Fibroblast of skin of left biceps (primary cell): ENCODE results near the gene VEGFA.

Experiments used
- DNase-seq, 2 experiments: peaks; one replicate each; pipeline ENCODE4 v3.0.0-alpha.2; 2013; ENCODE audit warnings: low read depth in 2 of 2

Gene VEGFA

DNA sequence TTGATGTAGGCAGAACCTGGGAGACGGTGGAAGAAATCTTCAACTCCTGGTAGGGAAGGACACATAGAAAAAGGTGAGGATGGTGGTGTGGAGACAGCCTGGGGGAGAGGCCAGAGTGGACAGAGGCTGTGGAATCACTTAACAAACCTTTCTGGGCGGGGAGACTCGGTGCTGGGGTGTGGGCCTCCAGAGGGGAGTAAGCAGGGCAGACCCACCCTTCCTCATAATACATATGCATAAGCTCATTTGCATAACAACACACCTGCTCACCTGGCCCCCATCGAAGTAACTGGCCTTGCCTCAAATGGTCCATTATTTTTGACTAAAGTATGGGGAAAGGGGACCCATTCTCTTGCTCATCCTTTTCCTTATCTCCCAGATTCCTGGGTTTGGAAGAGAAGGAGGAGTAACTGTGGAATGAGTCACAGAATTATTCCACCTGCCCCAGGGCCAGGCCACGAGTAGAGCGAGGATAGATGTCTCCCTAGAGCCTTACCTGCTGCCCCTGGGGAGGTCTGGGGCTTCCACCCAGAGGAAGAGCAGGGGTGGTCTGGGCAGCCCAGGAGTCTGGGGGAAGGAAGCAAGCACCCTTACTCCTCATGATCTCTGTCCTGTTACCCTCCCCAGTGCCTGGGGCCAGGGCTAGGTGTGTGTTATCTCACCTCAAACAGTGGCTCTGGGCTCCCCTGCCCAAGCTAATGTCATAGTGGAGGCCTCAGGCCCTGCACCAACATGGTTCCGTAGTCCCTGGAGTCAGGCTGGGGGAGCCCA is 10.7 kb upstream of the VEGFA start:
- DNase-seq = no peak

DNA sequence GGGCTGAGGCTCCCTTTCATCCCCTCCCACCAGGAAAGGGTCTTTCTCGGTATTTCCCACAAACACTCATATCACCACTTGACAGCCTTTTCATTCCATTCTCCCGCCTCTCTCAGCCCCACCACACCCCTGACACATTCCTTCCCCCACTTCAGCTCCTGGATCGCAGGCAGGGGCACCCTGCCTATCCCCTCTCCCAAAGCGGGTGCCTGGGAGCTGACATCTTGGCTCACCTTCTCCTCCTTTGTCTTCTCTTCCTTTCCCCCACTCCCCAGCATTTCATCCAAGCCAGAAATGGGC is 10.2 kb upstream of the VEGFA start:
- no peak for DNase-seq

DNA sequence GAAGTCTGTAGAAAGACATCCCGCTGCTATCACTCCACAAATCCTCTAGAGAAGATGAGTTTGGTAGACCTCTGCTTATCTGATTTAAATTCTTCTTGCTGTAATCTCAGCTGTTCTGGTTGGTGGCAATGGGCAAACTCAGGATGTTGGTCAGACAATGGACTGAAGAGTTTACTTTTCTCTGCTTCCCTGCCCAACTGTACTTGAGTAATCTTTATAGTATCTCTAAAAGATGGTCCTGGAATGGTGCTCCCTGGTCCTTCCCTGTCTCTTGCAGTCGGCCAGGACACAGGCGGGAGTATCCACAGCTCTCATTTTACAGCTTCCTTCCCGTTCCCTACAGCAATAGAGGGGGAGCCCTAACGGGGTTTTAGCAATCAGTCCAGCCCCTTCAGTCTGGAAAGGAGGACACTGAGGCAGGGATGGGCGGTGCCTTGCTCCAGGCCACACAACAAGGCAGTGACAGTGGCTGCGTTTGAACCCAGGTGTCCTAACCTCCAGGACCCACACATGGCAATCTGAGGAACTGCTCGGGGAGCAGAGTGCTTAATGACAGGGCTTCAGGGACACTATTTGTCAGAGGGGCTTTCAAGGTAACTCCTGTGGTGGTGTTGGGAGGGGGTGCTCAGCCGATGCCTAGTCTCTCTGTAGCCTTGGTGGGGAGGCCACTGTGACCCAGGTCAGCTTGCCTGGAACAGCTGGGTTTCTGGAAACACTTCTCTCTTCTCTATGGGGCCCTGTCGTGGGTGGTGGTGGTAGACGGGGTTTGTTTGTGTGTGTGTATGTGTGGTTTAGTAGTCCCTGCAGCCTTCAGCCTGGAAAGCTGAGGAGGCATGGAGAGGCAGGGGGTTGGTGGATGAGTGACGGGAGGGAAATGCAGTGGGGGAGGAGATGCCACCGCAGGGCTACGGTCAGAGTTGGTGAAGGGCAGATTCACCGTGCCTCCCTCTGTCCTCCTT is 9.5 kb upstream of the VEGFA start:
- no peak for DNase-seq

DNA sequence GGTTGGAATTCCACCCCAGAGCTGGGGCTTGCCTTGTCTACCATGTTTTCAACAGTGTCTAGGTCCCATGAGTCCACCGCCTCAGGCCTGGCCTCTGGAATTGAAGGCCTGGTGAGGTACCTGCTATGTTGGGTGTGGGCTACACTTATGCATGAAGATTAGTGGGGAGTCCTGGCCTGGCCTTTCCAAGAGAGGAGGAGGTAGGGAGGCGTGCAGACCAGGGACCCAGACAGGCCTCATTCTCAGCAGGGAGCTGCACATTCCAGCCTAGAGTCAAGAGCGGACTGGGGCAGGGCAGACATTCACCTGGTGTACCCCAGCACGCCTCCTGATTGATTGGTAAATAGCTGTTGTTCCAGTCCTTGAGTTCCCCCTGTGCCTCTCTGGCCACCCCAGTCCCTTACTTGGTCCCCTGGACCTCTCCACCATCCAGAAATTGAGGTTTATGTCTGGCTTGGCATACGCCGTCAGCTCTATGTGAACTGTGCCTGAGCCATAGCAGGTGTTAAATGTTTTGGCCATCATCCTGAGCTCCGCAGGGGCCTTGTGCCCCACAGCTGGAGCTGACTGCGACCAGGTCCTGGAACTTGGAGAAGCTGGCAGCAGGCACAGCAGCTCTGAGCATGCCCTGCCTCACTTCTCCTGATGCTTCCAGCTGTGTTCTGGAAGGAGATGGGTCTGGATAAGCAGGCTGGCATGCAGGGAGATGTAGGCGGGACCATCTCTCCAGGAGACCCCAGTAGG is 8.2 kb upstream of the VEGFA start:
- no peak for DNase-seq

DNA sequence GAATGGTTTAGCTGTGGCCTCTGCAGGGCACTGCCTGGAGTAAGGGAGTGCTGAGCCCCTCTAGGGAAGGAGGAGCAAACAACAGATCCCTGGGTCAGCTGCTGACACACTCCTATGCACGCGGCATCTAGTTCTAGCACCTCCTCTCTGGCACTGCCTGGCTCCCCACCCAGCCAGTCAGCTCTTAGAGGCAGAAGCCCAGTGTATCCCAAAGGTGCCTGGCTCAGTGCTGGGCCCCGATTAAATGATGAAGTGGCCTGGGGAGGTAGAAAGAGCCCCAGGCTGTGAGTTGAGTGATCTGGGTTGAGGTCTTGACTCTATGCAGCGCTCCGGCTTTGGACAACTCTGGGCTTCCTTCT is 7.6 kb upstream of the VEGFA start:
- no peak for DNase-seq

DNA sequence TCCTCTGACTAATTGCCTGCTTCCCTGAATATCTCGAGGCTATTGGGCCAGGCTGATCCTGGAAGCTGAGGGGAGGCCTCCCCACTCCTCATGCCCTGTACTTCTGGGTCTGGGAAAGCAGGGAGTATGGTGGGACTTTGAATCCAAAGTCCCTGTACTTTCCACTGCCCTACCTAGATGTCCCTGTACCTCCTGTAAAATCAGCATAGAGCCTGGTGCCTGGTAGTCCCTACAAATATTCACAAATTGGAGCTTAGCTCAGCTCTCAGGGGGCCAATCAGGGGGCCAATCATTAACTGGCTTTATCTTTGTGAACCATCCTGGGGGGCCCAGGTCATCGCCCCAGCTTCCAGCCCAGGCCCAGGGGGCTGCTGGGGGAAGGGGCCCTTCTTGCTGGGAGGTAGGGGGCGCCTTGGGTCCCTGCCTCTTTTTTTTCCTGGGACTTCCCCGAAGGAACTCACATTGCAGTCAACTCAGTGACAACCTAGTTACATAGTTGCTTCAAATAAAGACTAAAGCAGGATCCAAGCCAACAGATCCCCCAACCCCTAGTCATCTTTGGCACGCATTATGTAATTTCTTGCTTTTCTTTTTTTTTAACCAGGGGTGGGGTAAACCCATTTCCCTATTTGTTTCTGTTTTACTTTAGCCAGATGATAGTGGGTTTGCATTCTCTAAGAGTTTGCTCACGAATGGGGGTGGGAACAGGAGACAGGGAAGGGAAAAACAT is 6.9 kb upstream of the VEGFA start:
- DNase-seq = peak; percentile 56 to 62

DNA sequence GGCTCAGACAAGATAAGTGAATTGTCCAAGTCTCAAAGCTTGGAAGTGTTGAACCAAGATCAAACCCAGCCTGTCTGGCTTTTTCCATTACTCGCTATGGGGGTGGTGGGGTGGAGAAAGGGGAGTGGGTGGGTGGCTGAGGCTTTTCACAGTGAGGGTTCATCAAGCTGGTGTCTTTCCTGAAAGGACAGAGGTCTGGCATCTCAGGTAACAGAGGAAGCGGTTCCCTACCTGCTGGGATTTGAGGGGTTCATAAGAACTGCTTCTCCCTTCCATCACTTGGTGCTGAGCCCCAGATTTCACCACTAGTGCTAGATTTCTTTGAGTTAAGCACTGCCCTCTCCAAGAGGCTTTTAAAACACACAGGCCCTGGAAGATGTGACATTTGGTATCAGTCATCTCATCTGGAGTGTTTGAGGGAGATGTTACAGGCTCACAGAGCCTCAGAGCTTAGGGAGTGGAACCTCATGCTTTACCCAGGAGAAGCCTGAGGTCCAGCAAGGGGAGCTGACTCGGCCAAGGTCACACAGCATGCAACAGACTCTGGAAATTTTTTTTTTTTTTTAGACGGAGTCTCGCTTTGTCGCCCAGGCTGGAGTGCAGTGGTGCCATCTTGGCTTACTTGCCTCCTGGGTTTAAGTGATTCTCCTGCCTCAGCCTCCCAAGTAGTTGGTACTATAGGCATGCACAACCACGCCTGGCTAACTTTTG is 6.0 kb upstream of the VEGFA start:
- DNase-seq = no peak

DNA sequence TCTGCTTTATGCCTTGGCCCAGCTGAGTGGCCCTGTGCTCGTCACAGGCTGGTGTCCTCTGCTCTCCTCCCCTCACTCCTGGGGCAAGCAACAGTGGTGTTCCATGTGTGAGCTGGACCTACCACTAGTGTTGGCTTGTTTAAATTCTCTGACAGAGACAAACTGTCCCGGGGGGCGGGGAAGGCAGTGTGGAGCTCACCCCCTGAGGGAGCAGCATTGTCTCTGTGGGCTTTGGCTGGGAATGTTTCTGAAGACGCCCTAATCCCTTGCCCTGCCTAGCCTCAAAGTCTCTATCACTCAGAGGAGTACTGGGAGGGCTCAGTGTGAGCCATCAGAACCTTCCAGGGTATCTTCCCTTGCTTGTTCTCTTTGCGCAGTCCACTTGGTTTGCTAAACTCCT is 5.2 kb upstream of the VEGFA start:
- no peak for DNase-seq

DNA sequence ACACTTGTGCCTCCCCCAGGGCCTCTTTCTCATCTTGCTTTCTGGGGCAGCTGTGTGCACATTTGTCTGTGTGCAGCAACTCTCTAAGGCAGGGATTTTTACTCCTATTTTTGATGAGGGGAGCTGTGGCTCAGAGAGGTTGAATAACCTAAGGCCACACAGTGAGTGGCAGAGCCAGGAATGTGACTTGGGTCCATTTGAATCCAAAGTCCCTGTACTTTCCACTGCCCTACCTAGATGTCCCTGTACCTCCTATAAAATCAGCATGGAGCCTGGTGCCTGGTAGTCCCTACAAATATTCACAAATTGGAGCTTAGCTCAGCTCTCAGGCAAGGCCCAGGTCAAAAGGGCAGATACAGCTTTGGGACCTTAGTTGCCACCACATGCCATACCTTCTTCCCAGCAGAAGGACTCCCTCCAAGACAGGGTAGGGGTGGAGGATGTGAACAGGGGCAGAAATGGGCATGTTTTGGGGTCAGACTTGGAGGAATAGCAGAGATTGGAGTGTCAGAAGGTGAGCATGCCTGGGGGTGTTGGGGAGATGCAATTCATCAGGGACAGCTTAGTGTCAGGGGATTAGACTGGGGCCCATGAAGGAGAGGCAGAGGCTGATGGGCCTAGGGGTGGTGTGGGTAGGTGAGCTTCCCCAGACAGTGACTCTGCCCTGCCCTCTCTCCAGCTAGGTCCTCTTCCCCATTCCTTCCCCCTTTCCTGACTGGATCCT is 4.1 kb upstream of the VEGFA start:
- no peak for DNase-seq

DNA sequence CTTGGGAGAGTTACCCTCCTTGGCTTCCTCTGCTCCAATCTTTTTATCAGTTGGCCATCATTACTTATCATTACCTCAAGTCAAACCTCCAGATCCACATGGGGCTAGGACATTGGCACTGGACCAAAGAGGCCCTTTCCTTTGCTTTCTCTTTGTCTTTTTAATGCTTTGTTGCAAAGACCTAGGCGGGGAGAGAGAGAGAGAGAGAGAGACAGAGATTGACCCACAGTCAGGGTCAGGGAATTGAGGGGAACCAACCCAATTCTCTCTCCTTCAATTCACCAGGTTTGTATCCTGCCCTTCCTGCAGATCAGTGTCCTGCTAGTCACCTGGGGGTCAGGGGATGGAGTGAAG is 3.5 kb upstream of the VEGFA start:
- no peak for DNase-seq

DNA sequence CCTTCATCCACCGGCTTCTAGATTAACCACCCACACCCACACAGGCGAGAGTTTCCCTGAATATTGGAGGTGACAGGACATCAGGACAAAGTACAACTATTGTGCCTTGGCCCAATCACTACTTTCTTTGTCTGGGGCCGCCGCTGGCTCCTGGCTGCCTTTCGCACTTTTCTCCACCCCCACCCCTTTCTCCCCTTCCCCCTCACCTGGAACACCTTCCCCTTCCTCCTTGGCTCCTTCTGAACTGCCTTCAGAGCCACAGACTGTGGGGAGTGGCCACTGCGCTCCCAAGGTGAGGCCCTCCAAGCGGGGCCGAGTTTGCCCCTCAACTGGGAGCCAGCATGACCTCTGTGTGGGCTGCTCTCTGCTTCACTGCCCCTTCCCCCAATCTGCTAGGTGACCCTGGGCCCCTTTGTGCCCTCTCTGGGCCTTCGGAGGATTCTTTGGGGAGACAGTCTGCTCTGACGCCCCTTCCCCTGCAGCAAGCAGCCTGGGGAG is 3.0 kb upstream of the VEGFA start:
- no peak for DNase-seq

DNA sequence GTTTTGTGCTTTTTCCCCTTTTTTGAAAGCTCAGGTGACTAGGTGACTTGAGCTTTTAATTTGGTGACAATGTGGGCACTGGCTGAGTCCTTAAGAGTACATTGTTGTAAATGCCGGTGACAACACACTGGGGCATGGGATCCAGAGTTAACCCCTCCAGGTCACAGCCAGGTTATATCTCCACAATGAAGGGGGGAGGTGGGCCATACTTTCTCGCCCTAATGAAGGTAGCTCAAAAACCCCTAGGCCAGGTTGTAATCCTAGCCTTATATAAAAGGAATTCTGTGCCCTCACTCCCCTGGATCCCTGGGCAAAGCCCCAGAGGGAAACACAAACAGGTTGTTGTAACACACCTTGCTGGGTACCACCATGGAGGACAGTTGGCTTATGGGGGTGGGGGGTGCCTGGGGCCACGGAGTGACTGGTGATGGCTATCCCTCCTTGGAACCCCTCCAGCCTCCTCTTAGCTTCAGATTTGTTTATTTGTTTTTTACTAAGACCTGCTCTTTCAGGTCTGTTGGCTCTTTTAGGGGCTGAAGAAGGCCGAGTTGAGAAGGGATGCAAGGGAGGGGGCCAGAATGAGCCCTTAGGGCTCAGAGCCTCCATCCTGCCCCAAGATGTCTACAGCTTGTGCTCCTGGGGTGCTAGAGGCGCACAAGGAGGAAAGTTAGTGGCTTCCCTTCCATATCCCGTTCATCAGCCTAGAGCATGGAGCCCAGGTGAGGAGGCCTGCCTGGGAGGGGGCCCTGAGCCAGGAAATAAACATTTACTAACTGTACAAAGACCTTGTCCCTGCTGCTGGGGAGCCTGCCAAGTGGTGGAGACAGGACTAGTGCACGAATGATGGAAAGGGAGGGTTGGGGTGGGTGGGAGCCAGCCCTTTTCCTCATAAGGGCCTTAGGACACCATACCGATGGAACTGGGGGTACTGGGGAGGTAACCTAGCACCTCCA is 2.2 kb upstream of the VEGFA start:
- no peak for DNase-seq

DNA sequence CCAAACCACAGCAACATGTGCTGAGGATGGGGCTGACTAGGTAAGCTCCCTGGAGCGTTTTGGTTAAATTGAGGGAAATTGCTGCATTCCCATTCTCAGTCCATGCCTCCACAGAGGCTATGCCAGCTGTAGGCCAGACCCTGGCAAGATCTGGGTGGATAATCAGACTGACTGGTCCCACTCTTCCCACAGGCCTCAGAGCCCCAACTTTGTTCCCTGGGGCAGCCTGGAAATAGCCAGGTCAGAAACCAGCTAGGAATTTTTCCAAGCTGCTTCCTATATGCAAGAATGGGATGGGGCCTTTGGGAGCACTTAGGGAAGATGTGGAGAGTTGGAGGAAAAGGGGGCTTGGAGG is 1.5 kb upstream of the VEGFA start:
- DNase-seq = no peak

DNA sequence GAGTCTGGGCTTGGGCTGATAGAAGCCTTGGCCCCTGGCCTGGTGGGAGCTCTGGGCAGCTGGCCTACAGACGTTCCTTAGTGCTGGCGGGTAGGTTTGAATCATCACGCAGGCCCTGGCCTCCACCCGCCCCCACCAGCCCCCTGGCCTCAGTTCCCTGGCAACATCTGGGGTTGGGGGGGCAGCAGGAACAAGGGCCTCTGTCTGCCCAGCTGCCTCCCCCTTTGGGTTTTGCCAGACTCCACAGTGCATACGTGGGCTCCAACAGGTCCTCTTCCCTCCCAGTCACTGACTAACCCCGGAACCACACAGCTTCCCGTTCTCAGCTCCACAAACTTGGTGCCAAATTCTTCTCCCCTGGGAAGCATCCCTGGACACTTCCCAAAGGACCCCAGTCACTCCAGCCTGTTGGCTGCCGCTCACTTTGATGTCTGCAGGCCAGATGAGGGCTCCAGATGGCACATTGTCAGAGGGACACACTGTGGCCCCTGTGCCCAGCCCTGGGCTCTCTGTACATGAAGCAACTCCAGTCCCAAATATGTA is 957 bp upstream of the VEGFA start:
- DNase-seq = peak; percentile 91 to 93

DNA sequence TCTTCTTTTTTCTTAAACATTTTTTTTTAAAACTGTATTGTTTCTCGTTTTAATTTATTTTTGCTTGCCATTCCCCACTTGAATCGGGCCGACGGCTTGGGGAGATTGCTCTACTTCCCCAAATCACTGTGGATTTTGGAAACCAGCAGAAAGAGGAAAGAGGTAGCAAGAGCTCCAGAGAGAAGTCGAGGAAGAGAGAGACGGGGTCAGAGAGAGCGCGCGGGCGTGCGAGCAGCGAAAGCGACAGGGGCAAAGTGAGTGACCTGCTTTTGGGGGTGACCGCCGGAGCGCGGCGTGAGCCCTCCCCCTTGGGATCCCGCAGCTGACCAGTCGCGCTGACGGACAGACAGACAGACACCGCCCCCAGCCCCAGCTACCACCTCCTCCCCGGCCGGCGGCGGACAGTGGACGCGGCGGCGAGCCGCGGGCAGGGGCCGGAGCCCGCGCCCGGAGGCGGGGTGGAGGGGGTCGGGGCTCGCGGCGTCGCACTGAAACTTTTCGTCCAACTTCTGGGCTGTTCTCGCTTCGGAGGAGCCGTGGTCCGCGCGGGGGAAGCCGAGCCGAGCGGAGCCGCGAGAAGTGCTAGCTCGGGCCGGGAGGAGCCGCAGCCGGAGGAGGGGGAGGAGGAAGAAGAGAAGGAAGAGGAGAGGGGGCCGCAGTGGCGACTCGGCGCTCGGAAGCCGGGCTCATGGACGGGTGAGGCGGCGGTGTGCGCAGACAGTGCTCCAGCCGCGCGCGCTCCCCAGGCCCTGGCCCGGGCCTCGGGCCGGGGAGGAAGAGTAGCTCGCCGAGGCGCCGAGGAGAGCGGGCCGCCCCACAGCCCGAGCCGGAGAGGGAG is 580 bp downstream of the VEGFA start:
- no peak for DNase-seq

DNA sequence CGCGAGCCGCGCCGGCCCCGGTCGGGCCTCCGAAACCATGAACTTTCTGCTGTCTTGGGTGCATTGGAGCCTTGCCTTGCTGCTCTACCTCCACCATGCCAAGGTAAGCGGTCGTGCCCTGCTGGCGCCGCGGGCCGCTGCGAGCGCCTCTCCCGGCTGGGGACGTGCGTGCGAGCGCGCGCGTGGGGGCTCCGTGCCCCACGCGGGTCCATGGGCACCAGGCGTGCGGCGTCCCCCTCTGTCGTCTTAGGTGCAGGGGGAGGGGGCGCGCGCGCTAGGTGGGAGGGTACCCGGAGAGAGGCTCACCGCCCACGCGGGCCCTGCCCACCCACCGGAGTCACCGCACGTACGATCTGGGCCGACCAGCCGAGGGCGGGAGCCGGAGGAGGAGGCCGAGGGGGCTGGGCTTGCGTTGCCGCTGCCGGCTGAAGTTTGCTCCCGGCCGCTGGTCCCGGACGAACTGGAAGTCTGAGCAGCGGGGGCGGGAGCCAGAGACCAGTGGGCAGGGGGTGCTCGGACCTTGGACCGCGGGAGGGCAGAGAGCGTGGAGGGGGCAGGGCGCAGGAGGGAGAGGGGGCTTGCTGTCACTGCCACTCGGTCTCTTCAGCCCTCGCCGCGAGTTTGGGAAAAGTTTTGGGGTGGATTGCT is 1.3 kb downstream of the VEGFA start:
- DNase-seq = no peak

DNA sequence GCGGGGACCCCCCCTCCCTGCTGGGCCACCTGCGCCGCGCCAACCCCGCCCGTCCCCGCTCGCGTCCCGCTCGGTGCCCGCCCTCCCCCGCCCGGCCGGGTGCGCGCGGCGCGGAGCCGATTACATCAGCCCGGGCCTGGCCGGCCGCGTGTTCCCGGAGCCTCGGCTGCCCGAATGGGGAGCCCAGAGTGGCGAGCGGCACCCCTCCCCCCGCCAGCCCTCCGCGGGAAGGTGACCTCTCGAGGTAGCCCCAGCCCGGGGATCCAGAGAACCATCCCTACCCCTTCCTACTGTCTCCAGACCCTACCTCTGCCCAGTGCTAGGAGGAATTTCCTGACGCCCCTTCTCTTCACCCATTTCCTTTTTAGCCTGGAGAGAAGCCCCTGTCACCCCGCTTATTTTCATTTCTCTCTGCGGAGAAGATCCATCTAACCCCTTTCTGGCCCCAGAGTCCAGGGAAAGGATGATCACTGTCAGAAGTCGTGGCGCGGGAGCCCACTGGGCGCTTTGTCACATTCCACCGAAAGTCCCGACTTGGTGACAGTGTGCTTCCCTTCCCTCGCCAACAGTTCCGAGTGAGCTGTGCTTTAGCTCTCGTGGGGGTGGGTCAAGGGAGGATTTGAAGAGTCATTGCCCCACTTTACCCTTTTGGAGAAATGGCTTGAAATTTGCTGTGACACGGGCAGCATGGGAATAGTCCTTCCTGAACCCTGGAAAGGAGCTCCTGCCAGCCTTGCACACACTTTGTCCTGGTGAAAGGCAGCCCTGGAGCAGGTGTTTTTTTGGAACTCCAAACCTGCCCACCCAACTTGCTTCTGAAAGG is 2.1 kb downstream of the VEGFA start:
- no peak for DNase-seq
